ENCODE data around the gene VCAM1.

DNA sequence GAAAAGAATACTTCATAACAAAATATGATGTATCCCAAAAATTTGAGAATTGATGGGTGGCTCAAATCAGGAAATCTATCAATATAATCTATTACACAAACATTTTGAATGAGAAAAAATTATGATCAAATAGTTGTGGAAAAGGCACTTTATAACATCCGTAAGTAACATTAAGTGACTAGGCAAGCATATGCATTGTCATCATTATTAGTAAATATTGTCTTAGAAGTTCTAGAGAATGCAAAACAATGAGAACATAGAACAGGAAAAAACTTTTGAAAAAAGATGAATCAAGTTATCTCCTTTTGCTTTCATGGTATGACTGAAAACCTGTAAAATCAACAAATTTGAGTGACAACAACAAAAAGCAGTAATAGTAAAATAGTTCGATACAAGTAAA, 42.9 kb downstream of the VCAM1 start:
- TF ChIP-seq SUZ12 (IDR thresholded peaks at IDR 0.05; ENCODE audit: extremely low read depth, insufficient read depth, insufficient read length) = no peak
- no peak for TF ChIP-seq ZNF274 (IDR thresholded peaks at IDR 0.05; ENCODE audit: low read depth, low read length)
- TF ChIP-seq YY1 (IDR thresholded peaks at IDR 0.05; ENCODE audit: insufficient read depth, insufficient read length) = no peak
